GM10248 (cell line): ENCODE measurements around the gene PLEKHG5.

Experiments used
- CTCF ChIA-PET: fragments of 300-600 bp; sonication (Branson Sonifier 250); formaldehyde crosslinking; extraction: SDS; loops from one replicate; lab custom pipeline; 2021; ENCODE audit warnings: antibody characterized with exemption; lab: Yijun Ruan, JAX
- POLR2A ChIA-PET: fragments of 350-650 bp; sonication (Branson Sonifier 250); formaldehyde crosslinking; extraction: SDS; loops from one replicate; lab custom pipeline; 2020; ENCODE audit warnings: antibody characterized with exemption; lab: Yijun Ruan, JAX
- DNase-seq: peaks from one replicate; pipeline ENCODE4 v3.0.0; 2012; ENCODE audit errors: extremely low spot score
- CTCF ChIP-seq: IDR thresholded peaks from 2 replicates; pipeline ENCODE4 v1.5.1; 2012; ENCODE audit warnings: mild to moderate bottlenecking, low read depth; ENCODE audit errors: extremely low read depth, missing control alignments, control extremely low read depth

PLEKHG5 gene

DNA sequence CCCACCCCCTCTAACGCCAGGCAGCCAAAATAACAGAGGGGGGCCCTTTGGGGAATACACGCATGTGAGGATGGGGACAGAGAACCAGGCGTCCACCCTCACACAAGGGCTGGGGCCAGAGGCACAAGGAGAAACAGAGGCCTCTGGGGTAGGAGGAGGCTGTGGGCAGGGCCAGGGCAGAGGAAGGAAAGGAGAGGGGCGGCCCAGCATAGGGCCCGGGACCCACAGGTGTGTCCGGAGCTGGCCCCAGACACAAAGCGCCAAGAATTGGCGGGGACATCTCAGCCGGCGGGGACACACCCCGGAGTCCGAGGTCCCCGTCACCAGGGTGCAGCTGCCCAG is 6.7 kb downstream of the PLEKHG5 start:
- DNase-seq: no peak
- no peak for TF ChIP-seq CTCF
- CTCF ChIA-PET: interaction anchor here (2.2 to 9.6 kb wide), 2 partner anchors 14 to 161 kb away, joined by 4 to 123 read pairs; no protein-coding TSS in a partner anchor
- POLR2A ChIA-PET: no interaction called here

DNA sequence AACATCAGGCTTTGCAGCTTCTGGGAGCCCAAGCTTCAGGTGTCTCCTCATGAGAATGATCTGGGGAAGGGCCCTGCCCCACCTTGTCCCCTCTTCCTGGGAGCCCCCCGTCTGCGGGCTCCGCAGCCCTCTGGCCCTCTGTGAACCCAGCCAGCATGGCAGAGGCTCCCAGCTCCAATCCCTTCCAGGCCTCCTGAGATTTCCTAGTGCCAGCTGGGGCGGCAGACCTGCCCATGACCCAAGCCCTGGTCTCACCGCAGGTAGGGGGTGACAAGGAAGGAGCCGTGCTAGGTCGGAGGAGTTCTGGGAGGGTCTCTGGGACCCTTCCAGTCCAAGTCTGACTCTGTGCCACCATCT is 7.7 kb downstream of the PLEKHG5 start:
- ChIA-PET CTCF (interaction anchor here (1.3 to 2.2 kb wide), 2 partner anchors 15 to 163 kb away, joined by 4 read pairs; no protein-coding TSS in a partner anchor), POLR2A (no interaction called here)
- no peak for DNase-seq
- no peak for TF ChIP-seq CTCF

DNA sequence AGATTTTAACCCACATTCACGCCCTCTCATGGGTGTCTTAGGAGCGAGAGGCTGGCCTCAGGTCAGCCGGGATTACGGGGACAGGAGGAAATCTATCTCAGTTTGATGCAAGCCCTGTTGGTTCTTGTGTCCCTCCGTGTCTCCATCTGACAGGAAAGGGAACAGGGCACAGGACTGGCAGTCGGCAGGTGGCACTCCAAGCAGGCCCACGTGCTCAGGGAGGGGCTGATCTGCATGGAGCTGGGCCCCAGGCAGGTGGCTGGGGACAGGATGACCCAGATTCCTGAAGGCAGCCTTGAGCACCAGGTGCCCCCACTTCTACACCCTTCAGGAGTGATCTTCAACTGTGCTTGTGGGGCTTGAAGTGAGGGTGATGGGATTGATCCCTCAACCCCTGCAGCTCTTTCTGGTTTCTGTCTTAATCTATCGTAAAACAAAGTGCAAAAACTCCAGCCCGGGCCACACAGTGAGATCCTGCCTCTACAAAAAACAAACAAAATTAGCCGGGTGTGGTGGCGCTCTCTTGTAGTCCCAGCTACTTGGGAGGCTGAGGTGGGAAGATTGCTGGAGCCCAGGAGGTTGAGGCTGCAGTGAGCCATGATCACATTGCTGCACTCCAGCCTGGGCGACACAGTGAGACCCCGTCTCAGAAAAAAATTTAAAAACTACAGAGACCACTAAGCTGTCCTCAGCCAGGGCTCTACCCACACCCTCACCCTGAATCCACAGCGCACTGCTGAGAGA is 8.3 kb downstream of the PLEKHG5 start:
- ChIA-PET POLR2A (no interaction called here), CTCF (interaction anchor here (1.3 to 2.2 kb wide), 2 partner anchors 16 to 164 kb away, joined by 4 read pairs; no protein-coding TSS in a partner anchor)
- DNase-seq: no peak
- no peak for TF ChIP-seq CTCF

GRCh38 chr1:6481820-6482219 is 9.6 kb downstream of the PLEKHG5 start:
- CTCF ChIA-PET: no interaction called here

GRCh38 chr1:6477039-6477820 is 14.2 kb downstream of the PLEKHG5 start:
- no peak for TF ChIP-seq CTCF
- CTCF ChIA-PET: interaction anchor here (0.9 to 2.1 kb wide), 7 partner anchors 13 to 231 kb away, joined by 3 to 6 read pairs (median 4); partner anchors contain the start of gene NOL9
- DNase-seq: no peak
- POLR2A ChIA-PET: no interaction called here

More at GRCh38 chr1:6481820-6482219, 9.6 kb downstream of the PLEKHG5 start:
- POLR2A ChIA-PET: no interaction called here
- DNase-seq: no peak
- no peak for TF ChIP-seq CTCF

GRCh38 chr1:6476483-6476882 is 15.0 kb downstream of the PLEKHG5 start:
- no peak for TF ChIP-seq CTCF
- CTCF ChIA-PET: interaction anchor here (0.9 to 1.8 kb wide), 6 partner anchors 14 to 179 kb away, joined by 3 to 4 read pairs (median 3); partner anchors contain the start of gene NOL9
- POLR2A ChIA-PET: no interaction called here
- no peak for DNase-seq
